Hepatocyte (in vitro differentiated cells): ENCODE data around the gene SNAP25. TPM values are rescaled to one million over a fixed set of nuclear protein-coding genes. Genes with fewer than 3 reads are reported as not detected.
A peak's percentile ranks its signal among the peaks of the same experiment; 100 is the strongest.

Experiments used
- DNase-seq: peaks from one replicate; pipeline ENCODE4 v3.0.0-alpha.2; 2016; ENCODE audit warnings: low spot score
- H2AFZ ChIP-seq: fragments of 200-600 bp; sonication (generic); 2 replicates; pipeline ENCODE4 v1.6.0; 2016; ENCODE audit warnings: antibody characterized with exemption, mild to moderate bottlenecking
- H3K27ac ChIP-seq: fragments of 200-600 bp; sonication (generic); 2 replicates; pipeline ENCODE4 v1.5.1; 2016; ENCODE audit warnings: mild to moderate bottlenecking
- H3K27me3 ChIP-seq: fragments of 200-600 bp; sonication (generic); 2 replicates; pipeline ENCODE4 v1.6.1; 2016
- H3K36me3 ChIP-seq: fragments of 200-600 bp; sonication (generic); replicated peaks from 2 replicates; pipeline ENCODE4 v1.5.1; 2016; ENCODE audit warnings: low read depth; ENCODE audit not compliant: insufficient read depth
- H3K4me1 ChIP-seq: fragments of 200-600 bp; sonication (generic); 2 replicates; pipeline ENCODE4 v1.5.1; 2016; ENCODE audit warnings: mild to moderate bottlenecking, moderate library complexity; ENCODE audit not compliant: insufficient read depth
- H3K4me2 ChIP-seq: fragments of 200-600 bp; sonication (generic); 2 replicates; pipeline ENCODE4 v1.6.0; 2016
- H3K4me3 ChIP-seq: fragments of 200-600 bp; sonication (generic); 2 replicates; pipeline ENCODE4 v1.5.1; 2016; ENCODE audit warnings: mild to moderate bottlenecking
- H3K79me2 ChIP-seq: fragments of 200-600 bp; sonication (generic); 2 replicates; pipeline ENCODE4 v1.6.0; 2017; ENCODE audit warnings: mild to moderate bottlenecking
- H3K9me2 ChIP-seq: fragments of 200-600 bp; sonication (generic); replicated peaks from 2 replicates; pipeline ENCODE4 v1.6.0; 2017; ENCODE audit warnings: mild to moderate bottlenecking; ENCODE audit not compliant: insufficient read depth
- H3K9me3 ChIP-seq: fragments of 200-600 bp; sonication (generic); 2 replicates; pipeline ENCODE4 v1.5.1; 2016; ENCODE audit warnings: low read depth, mild to moderate bottlenecking
- H4K20me1 ChIP-seq: fragments of 200-600 bp; sonication (generic); 2 replicates; pipeline ENCODE4 v1.6.0; 2016; ENCODE audit warnings: mild to moderate bottlenecking; ENCODE audit not compliant: insufficient read depth, poor library complexity, severe bottlenecking
- EZH2 ChIP-seq: fragments of 200-600 bp; sonication (generic); IDR thresholded peaks from 2 replicates; pipeline ENCODE4 v1.6.1; 2016; ENCODE audit warnings: antibody characterized with exemption, mild to moderate bottlenecking, borderline replicate concordance
- EZH2phosphoT487 ChIP-seq: fragments of 200-600 bp; sonication (generic); IDR thresholded peaks from one replicate; pipeline ENCODE4 v1.6.1; 2018; ENCODE audit warnings: antibody characterized with exemption, mild to moderate bottlenecking, low read depth, moderate library complexity; ENCODE audit not compliant: unreplicated experiment, severe bottlenecking
- WGBS: methylation state at CpG from one replicate; pipeline ENCODE4 v1.1.6; 2016; ENCODE audit warnings: low lambda C conversion rate; ENCODE audit errors: missing lambda C conversion rate; 5-methylcytosine and 5-hydroxymethylcytosine counted together
- polyA plus RNA-seq: library from polyadenylated mRNA; unstranded; fragments of >200 nt; fragmentation: Nextera tagmentation; extraction: Ambion mirVana; gene quantifications from 2 replicates; pipeline ENCODE4 v1.2.1, GENCODE V29; 2016
- total RNA-seq: library from RNA; depleted of rRNA; stranded (reverse); fragments of >200 nt; gene quantifications from 2 replicates; pipeline ENCODE4 v1.2.3, GENCODE V29; 2014
- TF ChIP-seq, protein P1 (sequence below): fragments of 200-600 bp; sonication (generic); IDR thresholded peaks from 2 replicates; pipeline ENCODE4 v1.5.1; 2016; ENCODE audit warnings: antibody characterized with exemption, mild to moderate bottlenecking; ENCODE audit not compliant: poor library complexity

The SNAP25 gene
- total and polyA plus RNA-seq, 2 experiments from 2014 or later, result 3.7 to 5.2 TPM

- no peak overlapping the region for H3K4me3 ChIP-seq
- no peak for TF ChIP-seq EZH2phosphoT487
- TF ChIP-seq, protein P1, sequence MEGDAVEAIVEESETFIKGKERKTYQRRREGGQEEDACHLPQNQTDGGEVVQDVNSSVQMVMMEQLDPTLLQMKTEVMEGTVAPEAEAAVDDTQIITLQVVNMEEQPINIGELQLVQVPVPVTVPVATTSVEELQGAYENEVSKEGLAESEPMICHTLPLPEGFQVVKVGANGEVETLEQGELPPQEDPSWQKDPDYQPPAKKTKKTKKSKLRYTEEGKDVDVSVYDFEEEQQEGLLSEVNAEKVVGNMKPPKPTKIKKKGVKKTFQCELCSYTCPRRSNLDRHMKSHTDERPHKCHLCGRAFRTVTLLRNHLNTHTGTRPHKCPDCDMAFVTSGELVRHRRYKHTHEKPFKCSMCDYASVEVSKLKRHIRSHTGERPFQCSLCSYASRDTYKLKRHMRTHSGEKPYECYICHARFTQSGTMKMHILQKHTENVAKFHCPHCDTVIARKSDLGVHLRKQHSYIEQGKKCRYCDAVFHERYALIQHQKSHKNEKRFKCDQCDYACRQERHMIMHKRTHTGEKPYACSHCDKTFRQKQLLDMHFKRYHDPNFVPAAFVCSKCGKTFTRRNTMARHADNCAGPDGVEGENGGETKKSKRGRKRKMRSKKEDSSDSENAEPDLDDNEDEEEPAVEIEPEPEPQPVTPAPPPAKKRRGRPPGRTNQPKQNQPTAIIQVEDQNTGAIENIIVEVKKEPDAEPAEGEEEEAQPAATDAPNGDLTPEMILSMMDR, result no peak
- TF ChIP-seq EZH2, result no peak
- no peak for DNase-seq
- H3K27me3 ChIP-seq, result peaks cover 37% of the 10 kb centered on the region
- H4K20me1 ChIP-seq, result no peaks in the 10 kb centered on the region
- peak overlapping the region; percentile 32 for H3K27ac ChIP-seq
- H3K36me3 ChIP-seq, result no peaks in the 10 kb centered on the region
- H3K9me2 ChIP-seq, result no peaks in the 10 kb centered on the region
- H2AFZ ChIP-seq, result no peak overlapping the region
- 50% methylated on average over 4 of the region's 4 CpGs for WGBS
- no peaks in the 10 kb centered on the region for H3K79me2 ChIP-seq
- H3K4me1 ChIP-seq, result no peaks in the 10 kb centered on the region
- peak overlapping the region; percentile 88 for H3K4me2 ChIP-seq
- no peaks in the 10 kb centered on the region for H3K9me3 ChIP-seq
Measured at GRCh38 chr20:10216146-10216791, 2.4 kb upstream of the SNAP25 start.

- H3K9me2 ChIP-seq, result no peaks in the 10 kb centered on the region
- peaks cover 37% of the 10 kb centered on the region for H3K27me3 ChIP-seq
- no peaks in the 10 kb centered on the region for H3K4me1 ChIP-seq
- peak overlapping the region; percentile 78 for H3K4me3 ChIP-seq
- WGBS, result 3% methylated on average over 36 of the region's 40 CpGs
- no peaks in the 10 kb centered on the region for H3K36me3 ChIP-seq
- peak overlapping the region; percentile 88 for H3K4me2 ChIP-seq
- no peaks in the 10 kb centered on the region for H3K79me2 ChIP-seq
- peak overlapping the region; percentile 19 for H2AFZ ChIP-seq
- no peaks in the 10 kb centered on the region for H4K20me1 ChIP-seq
- DNase-seq, result peak; percentile 86
- H3K9me3 ChIP-seq, result no peaks in the 10 kb centered on the region
- H3K27ac ChIP-seq, result peak overlapping the region; percentile 81
- TF ChIP-seq EZH2, result no peak
- TF ChIP-seq EZH2phosphoT487, result no peak
- TF ChIP-seq, protein P1, result no peak
Measured at GRCh38 chr20:10217721-10218410, 764 bp upstream of the SNAP25 start.

DNA sequence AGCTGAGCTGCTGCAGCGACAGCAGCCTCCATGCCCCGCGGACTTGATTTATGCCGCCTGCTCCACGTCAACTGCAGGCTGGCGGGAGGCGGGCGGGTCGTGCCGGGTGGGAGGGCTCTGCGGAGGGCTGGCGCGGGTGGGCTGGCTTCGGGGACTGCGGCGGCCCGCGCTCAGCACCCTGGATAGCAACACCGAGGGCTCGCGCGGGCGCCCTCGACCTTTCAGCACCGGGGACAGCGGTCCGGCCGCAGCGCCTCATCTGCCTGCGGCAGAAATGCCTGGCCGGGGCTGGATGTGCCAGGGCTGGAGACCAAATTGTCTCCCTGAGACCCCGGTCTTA, 792 bp downstream of the SNAP25 start:
- peak overlapping the region; percentile 88 for H3K4me2 ChIP-seq
- H4K20me1 ChIP-seq, result no peaks in the 10 kb centered on the region
- DNase-seq, result peak; percentile 93
- peak overlapping the region; percentile 78 for H3K4me3 ChIP-seq
- H2AFZ ChIP-seq, result peak overlapping the region; percentile 90
- 1% methylated on average over 29 of the region's 32 CpGs for WGBS
- no peaks in the 10 kb centered on the region for H3K36me3 ChIP-seq
- TF ChIP-seq, protein P1, result no peak
- TF ChIP-seq EZH2phosphoT487, result no peak
- TF ChIP-seq EZH2, result no peak
- H3K27me3 ChIP-seq, result peaks cover 32% of the 10 kb centered on the region
- no peaks in the 10 kb centered on the region for H3K9me3 ChIP-seq
- H3K27ac ChIP-seq, result peak overlapping the region; percentile 71
- H3K79me2 ChIP-seq, result no peaks in the 10 kb centered on the region
- no peaks in the 10 kb centered on the region for H3K4me1 ChIP-seq
- H3K9me2 ChIP-seq, result no peaks in the 10 kb centered on the region
